Heart right ventricle (tissue), 16 donors: ENCODE measurements around the gene NNMT. TPM values are rescaled to one million over a fixed set of nuclear protein-coding genes. Genes with fewer than 3 reads are reported as not detected.

ENCODE experiments used
- ATAC-seq, 8 donors: fragments of 200-7000 bp; cut with Tn5 transposase; one replicate each; pipeline ENCODE4 v1.9.1; 2020; ENCODE audit warnings: mild to moderate bottlenecking in 8 of 8, moderate library complexity in 8 of 8, moderate number of reproducible peaks in 1 of 8
- DNase-seq, 2 donors: peaks; one replicate each; pipeline ENCODE4 v3.0.0-alpha.2; 2020
- H3K27ac ChIP-seq, 10 donors: fragments of 200-600 bp; sonication (generic) in 2 of 10; one replicate each; pipeline versions ENCODE4 v1.5.0 to v1.8.0; 2020 to 2022; ENCODE audit warnings: mild to moderate bottlenecking in 3 of 10
- H3K27me3 ChIP-seq, 7 donors: fragments of 200-600 bp; one replicate each; pipeline ENCODE4 v1.8.0; 2021 to 2022; ENCODE audit warnings: mild to moderate bottlenecking in 2 of 7
- H3K36me3 ChIP-seq, 9 donors: fragments of 200-600 bp; sonication (generic) in 1 of 9; one replicate each; pipeline versions ENCODE4 v1.5.0 to v1.8.0; 2020 to 2022; ENCODE audit warnings: mild to moderate bottlenecking in 2 of 9
- H3K4me1 ChIP-seq, 9 donors: fragments of 200-600 bp; sonication (generic) in 1 of 9; one replicate each; pipeline versions ENCODE4 v1.5.0 to v1.8.0; 2020 to 2022; ENCODE audit warnings: mild to moderate bottlenecking in 4 of 9
- H3K4me3 ChIP-seq, 10 donors: fragments of 200-600 bp; sonication (generic) in 2 of 10; one replicate each; pipeline versions ENCODE4 v1.5.0 to v1.8.0; 2020 to 2022; ENCODE audit warnings: mild to moderate bottlenecking in 7 of 10, moderate library complexity in 2 of 10
- H3K9me3 ChIP-seq, 11 donors: fragments of 200-600 bp in 10 of 11; sonication (generic) in 2 of 11; one replicate each; pipeline versions ENCODE4 v1.5.0 to v1.8.0; 2013 to 2022; ENCODE audit warnings: mild to moderate bottlenecking in 2 of 11, control low read depth in 1 of 11, moderate library complexity in 1 of 11
- WGBS, 2 donors: extraction: QIAGEN DNeasy Blood & Tissue Kit; methylation state at CpG; one replicate each; pipeline ENCODE4 v1.1.7; 2013; ENCODE audit warnings: inconsistent platforms in 1 of 2; 5-methylcytosine and 5-hydroxymethylcytosine counted together
- intact Hi-C, 10 donors: fragments of 100-400 bp; cut with DNase I; formaldehyde crosslinking; loops; one replicate each; pipeline versions ENCODE4 v1.11.1 to v1.14.2; 2022
- polyA plus RNA-seq, 2 donors: library from polyadenylated mRNA; stranded (reverse); fragments of 200-250 nt; gene quantifications; one replicate each; pipeline ENCODE4 v1.2.3, GENCODE V29; 2013
- total RNA-seq, 10 donors: library from RNA; stranded (reverse); fragmentation: NEBNext Ultra II Directional in 3 of 10; extraction: Animal tissue kit (Norgen Biotek cat#: 25700) in 3 of 10; gene quantifications; one replicate each; pipeline versions ENCODE4 v1.2.1 to v1.2.4, GENCODE V29; 2021 to 2023
- TF ChIP-seq, protein P1 (sequence below), 9 donors: fragments of 200-600 bp; sonication (generic) in 2 of 9; IDR thresholded peaks; one replicate each; pipeline versions ENCODE4 v1.5.0 to v1.8.0; 2021 to 2022; ENCODE audit warnings: antibody characterized with exemption in 9 of 9, mild to moderate bottlenecking in 5 of 9, moderate library complexity in 1 of 9
- donor health status: Arrhythmogenic right ventricular cardiomyopathy.
- donor health status: ischemic (EF 13 %, LVEDD 7.1; RV severe dilation, severe dysfunction).
- donor health status: healthy with polysubstance abuse.
- donor health status: DM: no; HTN: yes; CAD: no.
- donor health status: DM: no; HTN: no; CAD: no.
- donor health status: ischemic (EF 25% LVEDD 6.9; RV normal size, moderate dysfunction).
- donor health status: ischemic (EF 25% LVEDD 5.7; RV mildly dilated, moderate dysfunction).
- donor health status: healthy.
- donor health status: DM: yes; HTN: yes; CAD: no.
- donor health status: Ischemic cardiomyopathy.
- donor health status: ischemic (EF 35%, LVEDD 5.7; RV mildly dilated, moderate dysfunction).
- donor health status: nonischemic (EF 11% LVEDD 7.7; RV severe dilation, severe dysfunction).
- donor health status: DM: yes; HTN: yes; CAD: no.
- donor health status: PGD.
- donor health status: ischemic (EF 29% LVEDD 5.4; RV normal size, mild dysfunction).
- donor health status: nonischemic (EF 23%, LVEDD 6.1; RV moderate dilation, normal function).

NNMT gene
- total and polyA plus RNA-seq, 12 donors, result 6.9 to 114 (median 26.1) TPM

DNA sequence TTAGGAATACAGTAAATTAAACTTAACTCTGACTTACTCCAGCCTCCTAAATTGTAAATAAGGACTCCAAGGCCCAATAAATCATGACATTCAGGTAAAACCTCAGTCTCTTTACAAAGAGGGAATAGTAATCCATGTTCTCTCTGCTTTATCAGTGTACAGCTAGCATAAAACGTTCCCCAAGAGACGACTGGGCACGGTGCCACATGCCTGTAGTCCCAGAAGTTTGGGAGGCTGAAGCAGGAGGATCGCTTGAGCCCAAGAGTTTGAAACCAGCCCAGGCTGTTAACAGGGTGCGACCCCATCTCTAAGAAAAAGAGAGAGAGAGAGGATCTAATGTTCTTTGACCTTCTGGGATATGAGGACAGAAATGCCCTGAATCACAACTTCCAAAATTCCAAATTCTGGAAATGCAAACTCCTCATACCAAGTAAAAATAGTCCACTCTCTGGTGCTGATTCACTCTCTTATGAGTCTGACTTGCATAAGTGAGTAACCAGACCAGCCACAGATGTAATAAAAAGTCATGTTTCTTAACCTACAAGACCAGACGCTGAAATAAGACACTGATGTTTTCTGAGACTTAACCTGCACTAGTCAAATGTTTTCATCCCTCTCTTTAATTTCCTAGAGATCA is 25.5 kb downstream of the NNMT start:
- H3K27me3 ChIP-seq, result peaks cover 0 to 3% (median 0%) of the 10 kb centered on the region in 7 donors
- intact Hi-C loops, result no loop called here
- ATAC-seq, result peak in 2 of 8 donors; percentile 5 to 42
- peaks cover 0 to 43% (median 19%) of the 10 kb centered on the region in 9 donors for H3K4me1 ChIP-seq
- TF ChIP-seq, protein P1, sequence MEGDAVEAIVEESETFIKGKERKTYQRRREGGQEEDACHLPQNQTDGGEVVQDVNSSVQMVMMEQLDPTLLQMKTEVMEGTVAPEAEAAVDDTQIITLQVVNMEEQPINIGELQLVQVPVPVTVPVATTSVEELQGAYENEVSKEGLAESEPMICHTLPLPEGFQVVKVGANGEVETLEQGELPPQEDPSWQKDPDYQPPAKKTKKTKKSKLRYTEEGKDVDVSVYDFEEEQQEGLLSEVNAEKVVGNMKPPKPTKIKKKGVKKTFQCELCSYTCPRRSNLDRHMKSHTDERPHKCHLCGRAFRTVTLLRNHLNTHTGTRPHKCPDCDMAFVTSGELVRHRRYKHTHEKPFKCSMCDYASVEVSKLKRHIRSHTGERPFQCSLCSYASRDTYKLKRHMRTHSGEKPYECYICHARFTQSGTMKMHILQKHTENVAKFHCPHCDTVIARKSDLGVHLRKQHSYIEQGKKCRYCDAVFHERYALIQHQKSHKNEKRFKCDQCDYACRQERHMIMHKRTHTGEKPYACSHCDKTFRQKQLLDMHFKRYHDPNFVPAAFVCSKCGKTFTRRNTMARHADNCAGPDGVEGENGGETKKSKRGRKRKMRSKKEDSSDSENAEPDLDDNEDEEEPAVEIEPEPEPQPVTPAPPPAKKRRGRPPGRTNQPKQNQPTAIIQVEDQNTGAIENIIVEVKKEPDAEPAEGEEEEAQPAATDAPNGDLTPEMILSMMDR (IDR thresholded peaks at IDR 0.05), result no peak
- DNase-seq, result peak in 1 of 2 donors; percentile 32
- no peaks in the 10 kb centered on the region for H3K36me3 ChIP-seq
- whole genome bisulfite sequencing, 2 donors, result 68 to 79% methylated on average over 6 of the region's 6 CpGs
- H3K27ac ChIP-seq, result peak overlapping the region in 1 of 10 donors; percentile 31
- peaks cover 0 to 3% (median 0%) of the 10 kb centered on the region in 11 donors for H3K9me3 ChIP-seq
- H3K4me3 ChIP-seq, result no peak overlapping the region

DNA sequence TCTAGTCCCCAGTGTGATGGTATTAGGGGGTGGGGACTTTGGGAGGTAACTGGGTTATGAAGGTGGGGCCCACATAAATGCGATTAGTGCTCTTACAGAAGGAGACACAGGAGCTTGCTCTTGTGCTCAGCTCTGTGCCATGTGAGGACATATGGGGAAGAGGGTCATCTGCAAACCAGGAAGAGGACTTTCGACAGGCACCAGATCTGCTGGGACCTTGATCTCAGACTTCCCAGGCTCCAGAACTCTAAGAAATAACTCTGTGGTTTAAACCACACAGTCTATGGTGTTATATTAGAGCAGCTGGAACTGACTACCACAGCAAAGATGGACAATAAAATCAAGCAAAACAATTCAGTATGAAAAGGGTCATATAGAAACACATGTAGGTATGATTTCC is 26.7 kb downstream of the NNMT start:
- no peak overlapping the region for H3K27ac ChIP-seq

DNA sequence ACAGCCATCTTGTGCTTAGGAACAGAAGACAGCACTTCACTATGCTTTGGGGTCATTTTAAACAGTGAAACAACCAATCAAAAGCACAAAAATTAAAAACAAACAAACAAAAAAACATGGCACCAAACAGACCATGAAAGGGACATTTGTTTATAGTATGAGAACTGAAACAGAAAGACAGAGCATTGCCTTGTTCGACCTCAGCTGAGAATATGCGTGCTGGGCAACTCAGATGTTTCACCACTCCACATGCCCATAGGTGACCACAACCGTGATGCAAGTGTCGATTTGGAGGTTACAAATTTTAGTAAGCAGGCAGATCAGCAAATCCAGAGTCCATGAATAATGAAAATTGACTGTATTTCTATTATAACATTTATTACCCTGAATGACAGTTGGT is 30.0 kb downstream of the NNMT start:
- Histone ChIP-seq H3K27ac (no peak overlapping the region), H3K9me3 (peaks cover 0 to 24% (median 13%) of the 10 kb centered on the region in 11 donors), H3K27me3 (no peaks in the 10 kb centered on the region), H3K4me3 (no peak overlapping the region), H3K4me1 (peaks cover 0 to 12% (median 0%) of the 10 kb centered on the region in 9 donors), H3K36me3 (no peaks in the 10 kb centered on the region)
- WGBS, 2 donors, result 91 to 97% methylated on average over 4 of the region's 4 CpGs
- intact Hi-C loops, result no loop called here
- TF ChIP-seq, protein P1 (IDR thresholded peaks at IDR 0.05), result no peak
- no peak for ATAC-seq
- no peak for DNase-seq

More for the DNA sequence above, 26.7 kb downstream of the NNMT start:
- peaks cover 0 to 34% (median 13%) of the 10 kb centered on the region in 9 donors for H3K4me1 ChIP-seq
- WGBS, 2 donors, result 91 to 95% methylated on average over 2 of the region's 2 CpGs
- H3K4me3 ChIP-seq, result no peak overlapping the region
- ATAC-seq (no peak), DNase-seq (no peak)
- TF ChIP-seq, protein P1 (IDR thresholded peaks at IDR 0.05), result no peak
- intact Hi-C loops, result no loop called here
- H3K36me3 ChIP-seq, result no peaks in the 10 kb centered on the region
- H3K9me3 ChIP-seq, result peaks cover 0 to 3% (median 0%) of the 10 kb centered on the region in 11 donors
- H3K27me3 ChIP-seq, result peaks cover 0 to 3% (median 0%) of the 10 kb centered on the region in 7 donors

DNA sequence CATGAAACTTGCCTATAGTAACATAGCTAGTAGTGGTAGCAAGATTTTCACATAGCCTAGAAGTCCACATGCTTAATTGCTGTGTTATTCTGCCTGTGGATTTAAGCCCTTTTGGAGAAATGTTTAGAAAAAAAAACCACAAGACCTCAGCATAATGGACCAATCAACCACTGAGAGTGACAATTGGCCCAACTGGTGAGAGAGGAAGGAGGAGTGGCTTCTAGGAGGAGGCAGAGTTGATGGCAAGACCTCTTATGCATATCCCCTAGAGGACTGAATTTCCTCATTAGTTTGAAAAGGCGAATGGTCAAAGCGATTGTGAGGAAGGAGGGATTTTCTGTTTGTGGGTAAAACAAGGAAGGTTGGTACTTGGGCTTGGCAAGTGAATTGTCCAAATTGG is 30.6 kb downstream of the NNMT start:
- WGBS, 2 donors, result 76 to 78% methylated on average over 2 of the region's 2 CpGs
- ATAC-seq, result no peak
- intact Hi-C loops, result no loop called here
- TF ChIP-seq, protein P1 (IDR thresholded peaks at IDR 0.05), result no peak
- no peak for DNase-seq
- no peaks in the 10 kb centered on the region for H3K27me3 ChIP-seq
- H3K4me3 ChIP-seq, result no peak overlapping the region
- no peak overlapping the region for H3K27ac ChIP-seq
- no peaks in the 10 kb centered on the region for H3K36me3 ChIP-seq
- peaks cover 0 to 27% (median 14%) of the 10 kb centered on the region in 11 donors for H3K9me3 ChIP-seq
- H3K4me1 ChIP-seq, result peaks cover 0 to 6% (median 0%) of the 10 kb centered on the region in 9 donors
